Thymus (tissue), 11 donors: Measurements from ENCODE around the gene ELAPOR2. TPM values are rescaled to one million over a fixed set of nuclear protein-coding genes. Genes with fewer than 3 reads are reported as not detected.
"Not testable (repeated sequence)": the region's sequence is repeated elsewhere in the genome, so short reads cannot be mapped to it uniquely, and the experiment has no call there.

ENCODE experiments used
- DNase-seq, 9 donors: peaks; one replicate each; pipeline ENCODE4 v3.0.0-alpha.2; 2013; ENCODE audit warnings: low spot score in 9 of 9, low read depth in 6 of 9, missing footprints in 1 of 9
- H3K27ac ChIP-seq, 2 donors: one replicate each; pipeline ENCODE4 v1.5.1; 2013; ENCODE audit warnings: control low read depth in 1 of 2, low read depth in 1 of 2, low read length in 1 of 2, mild to moderate bottlenecking in 1 of 2, moderate library complexity in 1 of 2
- H3K27me3 ChIP-seq, 2 donors: one replicate each; pipeline ENCODE4 v1.5.1; 2013; ENCODE audit warnings: low read length in 1 of 2; ENCODE audit not compliant: control insufficient read depth in 2 of 2, insufficient read depth in 1 of 2
- H3K36me3 ChIP-seq, 2 donors: one replicate each; pipeline ENCODE4 v1.5.1; 2013; ENCODE audit warnings: low read length in 1 of 2, mild to moderate bottlenecking in 1 of 2, moderate library complexity in 1 of 2; ENCODE audit not compliant: control insufficient read depth in 2 of 2, insufficient read depth in 2 of 2
- H3K4me1 ChIP-seq, 2 donors: one replicate each; pipeline ENCODE4 v1.5.1; 2013; ENCODE audit warnings: low read length in 2 of 2; ENCODE audit not compliant: control insufficient read depth in 2 of 2, insufficient read depth in 2 of 2
- H3K4me3 ChIP-seq, 2 donors: one replicate each; pipeline ENCODE4 v1.5.1; 2013; ENCODE audit warnings: low read length in 2 of 2, control low read depth in 1 of 2, mild to moderate bottlenecking in 1 of 2
- H3K9me3 ChIP-seq, 2 donors: one replicate each; pipeline ENCODE4 v1.5.1; 2013; ENCODE audit warnings: low read length in 1 of 2, mild to moderate bottlenecking in 1 of 2; ENCODE audit not compliant: control insufficient read depth in 2 of 2, insufficient read depth in 1 of 2
- WGBS: extraction: QIAGEN DNeasy Blood & Tissue Kit; methylation state at CpG from one replicate; pipeline ENCODE4 v1.1.7; 2013; 5-methylcytosine and 5-hydroxymethylcytosine counted together
- polyA plus RNA-seq: library from polyadenylated mRNA; stranded (reverse); fragments of 200-250 nt; gene quantifications from one replicate; pipeline ENCODE4 v1.2.3, GENCODE V29; 2013
- total RNA-seq: library from RNA; stranded (reverse); fragments of 120-200 nt; gene quantifications from one replicate; pipeline ENCODE4 v1.2.4, GENCODE V29; 2013
- donor health status: healthy.

The ELAPOR2 gene
- total and polyA plus RNA-seq, 2 donors = 4.5 to 5.3 TPM

DNA sequence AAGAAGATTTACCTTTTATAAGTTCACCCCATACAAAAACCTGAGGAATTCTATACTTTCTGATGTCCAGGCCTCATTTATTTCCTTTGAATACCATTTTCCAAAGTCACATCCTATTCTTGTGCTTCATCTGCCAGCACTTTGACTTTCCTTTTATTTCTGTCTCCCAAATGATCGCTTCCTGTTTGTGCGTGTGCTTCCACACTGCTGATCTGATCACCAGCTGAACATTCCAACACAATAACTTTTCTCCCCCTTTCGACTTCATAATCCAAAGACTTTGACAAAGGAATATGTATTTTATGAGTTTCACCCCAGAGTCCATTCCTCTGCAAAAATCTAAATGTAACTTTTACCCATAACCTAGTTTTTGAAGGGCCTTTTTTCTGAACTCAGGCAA lies 3.1 kb downstream of the ELAPOR2 start:
- WGBS = 94% methylated on average over 3 of the region's 3 CpGs
- no peak overlapping the region for H3K27ac ChIP-seq
- H3K4me3 ChIP-seq = no peak overlapping the region
- DNase-seq = no peak
- no peaks in the 10 kb centered on the region for H3K36me3 ChIP-seq
- H3K4me1 ChIP-seq = peaks cover 2 to 11% of the 10 kb centered on the region in 2 donors
- peaks cover 6 to 16% of the 10 kb centered on the region in 2 donors for H3K27me3 ChIP-seq
- no peaks in the 10 kb centered on the region for H3K9me3 ChIP-seq

DNA sequence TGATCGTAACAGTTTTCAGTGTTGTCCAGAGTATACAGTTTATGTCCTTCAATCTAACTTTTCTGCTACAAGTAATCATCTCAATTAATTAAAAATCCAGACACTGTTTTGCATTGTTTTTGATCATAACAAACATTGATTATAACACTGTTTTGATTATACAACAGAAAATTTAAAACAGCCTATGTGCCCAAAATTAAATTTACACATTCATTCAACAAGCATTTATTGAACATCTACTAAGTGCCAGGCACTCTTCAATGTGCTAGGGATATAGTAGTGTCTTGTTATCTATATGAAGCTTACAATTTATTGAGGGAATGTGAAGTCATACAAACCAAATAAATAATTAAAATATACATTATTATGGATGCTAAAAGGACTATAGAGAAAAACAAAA lies 10.6 kb downstream of the ELAPOR2 start:
- WGBS = 97% methylated on average over 1 of the region's 1 CpG

GRCh38 chr7:87046456-87046855 lies 13.0 kb downstream of the ELAPOR2 start:
- Histone ChIP-seq H3K27ac (no peak overlapping the region), H3K4me3 (no peak overlapping the region), H3K4me1 (no peaks in the 10 kb centered on the region), H3K9me3 (no peaks in the 10 kb centered on the region), H3K36me3 (no peaks in the 10 kb centered on the region), H3K27me3 (no peaks in the 10 kb centered on the region)
- WGBS = 94% methylated on average over 5 of the region's 5 CpGs
- no peak for DNase-seq

More for the DNA sequence above, 10.6 kb downstream of the ELAPOR2 start:
- Histone ChIP-seq H3K36me3 (no peaks in the 10 kb centered on the region), H3K27me3 (no peaks in the 10 kb centered on the region), H3K9me3 (no peaks in the 10 kb centered on the region), H3K4me3 (no peak overlapping the region), H3K4me1 (no peaks in the 10 kb centered on the region), H3K27ac (no peak overlapping the region)
- no peak for DNase-seq

DNA sequence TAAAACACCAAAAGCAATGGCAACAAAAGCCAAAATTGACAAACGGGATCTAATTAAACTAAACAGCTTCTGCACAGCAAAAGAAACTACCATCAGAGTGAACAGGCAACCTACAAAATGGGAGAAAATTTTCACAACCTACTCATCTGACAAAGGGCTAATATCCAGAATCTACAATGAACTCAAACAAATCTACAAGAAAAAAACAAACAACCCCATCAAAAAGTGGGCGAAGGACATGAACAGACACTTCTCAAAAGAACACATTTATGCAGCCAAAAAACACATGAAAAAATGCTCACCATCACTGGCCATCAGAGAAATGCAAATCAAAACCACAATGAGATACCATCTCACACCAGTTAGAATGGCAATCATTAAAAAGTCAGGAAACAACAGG lies 14.7 kb downstream of the ELAPOR2 start:
- DNase-seq, H3K27me3 ChIP-seq, H3K4me3 ChIP-seq, H3K9me3 ChIP-seq, H3K27ac ChIP-seq, H3K4me1 ChIP-seq, H3K36me3 ChIP-seq: not testable (repeated sequence)
- WGBS = 88% methylated on average over 2 of the region's 2 CpGs

DNA sequence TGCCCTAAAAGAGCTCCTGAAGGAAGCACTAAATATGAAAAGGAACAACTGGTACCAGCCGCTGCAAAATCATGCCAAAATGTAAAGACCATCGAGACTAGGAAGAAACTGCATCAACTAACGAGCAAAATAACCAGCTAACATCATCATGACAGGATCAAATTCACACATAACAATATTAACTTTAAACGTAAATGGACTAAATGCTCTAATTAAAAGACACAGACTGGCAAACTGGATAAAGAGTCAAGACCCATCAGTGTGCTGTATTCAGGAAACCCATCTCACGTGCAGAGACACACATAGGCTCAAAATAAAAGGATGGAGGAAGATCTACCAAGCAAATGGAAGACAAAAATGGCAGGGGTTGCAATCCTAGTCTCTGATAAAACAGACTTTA lies 17.9 kb downstream of the ELAPOR2 start:
- H3K27ac ChIP-seq, DNase-seq, H3K27me3 ChIP-seq, H3K36me3 ChIP-seq, H3K4me3 ChIP-seq, H3K4me1 ChIP-seq, H3K9me3 ChIP-seq: not testable (repeated sequence)
- 88% methylated on average over 5 of the region's 5 CpGs for WGBS

DNA sequence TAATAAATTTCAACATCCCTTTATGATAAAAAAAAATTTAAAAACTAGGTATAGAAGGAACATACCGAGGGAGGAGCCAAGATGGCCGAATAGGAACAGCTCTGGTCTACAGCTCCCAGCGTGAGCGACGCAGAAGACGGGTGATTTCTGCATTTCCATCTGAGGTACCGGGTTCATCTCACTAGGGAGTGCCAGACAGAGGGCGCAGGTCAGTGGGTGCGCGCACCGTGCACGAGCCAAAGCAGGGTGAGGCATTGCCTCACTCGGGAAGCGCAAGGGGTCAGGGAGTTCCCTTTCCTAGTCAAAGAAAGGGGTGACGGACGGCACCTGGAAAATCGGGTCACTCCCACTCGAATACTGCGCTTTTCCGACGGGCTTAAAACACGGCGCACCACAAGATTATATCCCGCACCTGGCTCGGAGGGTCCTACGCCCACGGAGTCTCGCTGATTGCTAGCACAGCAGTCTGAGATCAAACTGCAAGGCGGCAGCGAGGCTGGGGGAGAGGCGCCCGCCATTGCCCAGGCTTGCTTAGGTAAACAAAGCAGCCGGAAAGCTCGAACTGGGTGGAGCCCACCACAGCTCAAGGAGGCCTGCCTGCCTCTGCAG lies 19.7 kb downstream of the ELAPOR2 start:
- not testable (repeated sequence) for H3K9me3 ChIP-seq, H3K4me1 ChIP-seq, H3K27me3 ChIP-seq, H3K36me3 ChIP-seq, DNase-seq
- 74% methylated on average over 34 of the region's 34 CpGs for WGBS
- H3K4me3 ChIP-seq = peak overlapping the region; percentile 8 to 36
- H3K27ac ChIP-seq = peak overlapping the region in 1 of 2 donors; percentile 41

DNA sequence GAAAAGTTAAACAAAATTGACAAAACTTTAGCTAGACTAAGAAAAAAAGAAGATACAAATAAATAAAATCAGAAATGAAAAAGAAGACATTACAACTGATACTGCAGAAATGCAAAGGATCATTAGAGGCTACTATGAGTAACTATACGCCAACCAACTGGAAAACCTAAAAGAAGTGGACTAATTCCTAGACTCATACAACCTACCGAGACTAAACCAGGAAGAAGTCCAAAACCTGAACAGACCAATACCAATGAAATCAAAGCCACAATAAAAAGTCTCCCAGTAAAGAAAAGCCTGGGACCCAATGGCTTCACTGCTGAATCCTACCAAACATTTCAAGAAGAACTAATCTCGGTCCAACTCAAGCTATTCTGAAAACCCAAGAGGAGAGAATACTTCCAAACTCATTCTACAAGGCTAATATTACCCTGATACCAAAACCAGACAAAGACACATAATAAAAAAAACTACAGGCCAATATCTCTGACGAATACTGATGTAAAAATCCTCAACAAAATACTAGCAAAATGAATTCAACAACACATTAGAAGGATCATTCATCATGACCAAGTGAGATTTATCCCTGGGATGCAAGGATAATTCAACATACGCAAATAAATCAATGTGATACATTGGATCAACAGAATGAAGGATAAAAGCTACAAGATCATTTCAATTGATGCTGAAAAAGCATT lies 20.3 kb downstream of the ELAPOR2 start:
- no peaks in the 10 kb centered on the region for H3K36me3 ChIP-seq
- WGBS = 76% methylated on average over 5 of the region's 5 CpGs
- H3K27me3 ChIP-seq = no peaks in the 10 kb centered on the region
- no peaks in the 10 kb centered on the region for H3K9me3 ChIP-seq
- H3K4me3 ChIP-seq = peak overlapping the region; percentile 8 to 36
- no peak overlapping the region for H3K27ac ChIP-seq
- no peaks in the 10 kb centered on the region for H3K4me1 ChIP-seq
- peak in 1 of 9 donors; percentile 4 for DNase-seq

GRCh38 chr7:87036985-87037384 lies 22.5 kb downstream of the ELAPOR2 start:
- Histone ChIP-seq H3K4me3 (no peak overlapping the region), H3K27ac (no peak overlapping the region), H3K36me3 (no peaks in the 10 kb centered on the region), H3K27me3 (no peaks in the 10 kb centered on the region), H3K4me1 (no peaks in the 10 kb centered on the region), H3K9me3 (no peaks in the 10 kb centered on the region)
- DNase-seq = no peak
- 96% methylated on average over 2 of the region's 2 CpGs for WGBS

GRCh38 chr7:87032604-87033339 lies 26.7 kb downstream of the ELAPOR2 start:
- 88% methylated on average over 4 of the region's 4 CpGs for WGBS
- Histone ChIP-seq H3K9me3 (no peaks in the 10 kb centered on the region), H3K27me3 (no peaks in the 10 kb centered on the region), H3K36me3 (no peaks in the 10 kb centered on the region), H3K4me3 (no peak overlapping the region), H3K27ac (no peak overlapping the region), H3K4me1 (no peaks in the 10 kb centered on the region)
- DNase-seq = no peak
